HG03575 (cell line): ENCODE results near the gene ENPP4.
"Not testable (repeated sequence)": the region's sequence is repeated elsewhere in the genome, so short reads cannot be mapped to it uniquely, and the experiment has no call there.

Experiments used
- ATAC-seq: cut with Tn5 transposase; IDR thresholded peaks from one replicate; pipeline ENCODE4 v1.9.1; 2021; ENCODE audit not compliant: unreplicated experiment, insufficient number of reproducible peaks, low FRiP score; ENCODE audit errors: extremely low read depth

The ENPP4 gene

GRCh38 chr6:46129629-46130511, at the start of gene ENPP4:
ENPP4 (plus strand) TSS chr6:46129989; CDS start chr6:46139584, 9,595 bp downstream.
- ATAC-seq: peak; percentile 89

GRCh38 chr6:46080111-46080510, 49.7 kb upstream of the ENPP4 start:
- no peak for ATAC-seq

- not testable (repeated sequence) for ATAC-seq
Observed at GRCh38 chr6:46085688-46086087, 44.1 kb upstream of the ENPP4 start.

GRCh38 chr6:46090115-46091079, 39.4 kb upstream of the ENPP4 start:
- no peak for ATAC-seq

- ATAC-seq: no peak
Observed at GRCh38 chr6:46091080-46091478, 38.7 kb upstream of the ENPP4 start.

GRCh38 chr6:46095251-46095650, 34.5 kb upstream of the ENPP4 start:
- ATAC-seq: no peak

GRCh38 chr6:46097366-46097765, 32.4 kb upstream of the ENPP4 start:
- ATAC-seq: no peak

- no peak for ATAC-seq
Observed at GRCh38 chr6:46098678-46099077, 31.1 kb upstream of the ENPP4 start.

GRCh38 chr6:46099952-46100351, 29.8 kb upstream of the ENPP4 start:
- ATAC-seq: no peak

- ATAC-seq: no peak
Observed at GRCh38 chr6:46102123-46102522, 27.7 kb upstream of the ENPP4 start.

- no peak for ATAC-seq
Observed at GRCh38 chr6:46103441-46104115, 26.2 kb upstream of the ENPP4 start.

GRCh38 chr6:46104209-46104608, 25.6 kb upstream of the ENPP4 start:
- ATAC-seq: no peak

GRCh38 chr6:46105568-46105967, 24.2 kb upstream of the ENPP4 start:
- ATAC-seq: no peak

- no peak for ATAC-seq
Observed at GRCh38 chr6:46113370-46113769, 16.4 kb upstream of the ENPP4 start.

- no peak for ATAC-seq
Observed at GRCh38 chr6:46115634-46116033, 14.2 kb upstream of the ENPP4 start.

GRCh38 chr6:46116289-46116688, 13.5 kb upstream of the ENPP4 start:
- no peak for ATAC-seq

GRCh38 chr6:46118157-46118556, 11.6 kb upstream of the ENPP4 start:
- no peak for ATAC-seq

GRCh38 chr6:46118836-46119235, 11.0 kb upstream of the ENPP4 start:
- ATAC-seq: no peak

GRCh38 chr6:46119679-46120078, 10.1 kb upstream of the ENPP4 start:
- ATAC-seq: not testable (repeated sequence)
